ENCODE measurements around the gene CHCHD6.

GRCh38 chr3:126765187-126766069 is 61.4 kb downstream of the CHCHD6 start:
- TF ChIP-seq FOXA1 (IDR thresholded peaks at IDR 0.05) (no peak), HDGF (IDR thresholded peaks at IDR 0.05; ENCODE audit: borderline replicate concordance) (no peak), CTBP1 (IDR thresholded peaks at IDR 0.05; ENCODE audit: borderline replicate concordance) (no peak), BHLHE40 (IDR thresholded peaks at IDR 0.05; ENCODE audit: borderline replicate concordance) (no peak)

All from HEK293T (cell line).